NCI-H187 (cell line): ENCODE data around the gene FAM13C.
"Not testable (repeated sequence)": the region's sequence is repeated elsewhere in the genome, so short reads cannot be mapped to it uniquely, and the experiment has no call there.

ENCODE experiments used
- DNase-seq, 2 experiments: peaks; one replicate each; lab custom pipeline; 2025; lab: John Stamatoyannopoulos, UW

Gene FAM13C

DNA sequence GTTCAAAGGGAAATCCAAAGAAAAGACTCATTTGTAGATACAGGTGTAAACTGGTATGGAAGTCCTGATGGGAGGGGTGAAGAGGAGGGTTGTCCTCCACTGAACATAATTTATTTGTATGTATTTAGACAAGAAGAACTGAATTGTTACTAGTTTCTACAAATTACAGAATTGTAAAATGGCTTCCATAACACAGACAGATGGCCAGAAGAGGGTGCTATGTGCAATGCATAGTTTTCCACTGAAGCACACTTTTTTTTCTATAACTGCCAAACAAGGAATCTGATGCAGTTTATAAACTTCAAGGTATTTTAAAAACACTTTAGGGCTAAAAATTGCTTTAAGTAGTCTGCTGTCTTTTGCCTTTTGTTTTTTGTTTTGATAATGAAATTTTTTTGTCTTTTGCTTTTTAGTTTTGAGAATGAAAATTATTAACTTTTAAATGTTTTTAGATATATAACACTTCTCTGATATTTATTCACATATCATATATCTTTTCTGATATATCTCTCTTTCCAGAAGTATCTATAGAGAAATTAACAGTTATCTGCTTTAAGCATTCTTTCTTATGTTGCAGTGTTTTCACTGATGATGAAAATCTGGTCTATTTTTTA lies 127.4 kb downstream of the FAM13C start:
- DNase-seq = no peak

GRCh38 chr10:59234194-59234593 lies 128.2 kb downstream of the FAM13C start:
- DNase-seq = no peak

- DNase-seq = no peak
Observed at GRCh38 chr10:59229441-59229840, 132.9 kb downstream of the FAM13C start.

DNA sequence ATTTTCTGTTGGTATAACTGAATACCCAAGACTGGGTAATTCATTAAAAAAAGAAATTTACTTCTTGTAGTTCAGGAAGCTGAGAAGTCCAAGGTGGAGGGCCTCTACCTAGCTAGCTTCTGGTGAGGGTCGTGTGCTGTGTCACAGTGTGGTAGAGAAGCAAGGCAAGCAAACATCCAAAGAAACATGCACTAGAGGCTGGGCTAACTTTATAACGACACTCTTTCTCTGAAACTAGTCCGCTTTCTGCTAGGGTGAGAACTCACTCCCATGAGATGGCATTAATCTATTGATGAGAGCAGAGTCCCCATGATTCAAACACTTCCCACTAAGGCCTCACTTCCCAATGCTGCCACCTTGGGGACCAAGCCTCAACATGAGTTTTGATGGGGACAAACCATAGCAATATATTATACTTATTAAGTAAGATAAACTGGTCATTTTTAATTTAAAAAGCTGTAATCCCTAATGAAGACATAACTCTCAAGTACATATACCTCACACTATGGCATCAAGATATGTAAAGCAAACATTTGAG lies 135.1 kb downstream of the FAM13C start:
- no peak for DNase-seq

DNA sequence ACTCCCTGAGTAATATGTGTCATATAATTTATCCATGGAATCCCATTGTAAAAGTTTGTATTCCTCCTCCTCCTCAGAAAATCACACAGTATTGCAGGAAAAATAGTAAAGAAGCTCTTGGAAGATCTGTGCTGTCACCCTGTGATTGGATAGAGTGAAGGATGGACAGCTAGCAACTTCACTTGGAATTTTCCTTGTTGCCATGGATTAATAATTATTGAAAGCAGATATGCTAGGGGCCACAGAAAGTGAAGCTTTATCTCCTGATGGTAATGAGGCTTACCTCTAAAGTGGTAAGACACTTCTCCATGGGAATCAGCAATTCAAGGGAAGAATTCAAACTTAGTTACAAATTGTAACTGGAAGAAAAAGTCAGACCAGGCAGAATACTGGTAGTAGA lies 137.1 kb downstream of the FAM13C start:
- no peak for DNase-seq

DNA sequence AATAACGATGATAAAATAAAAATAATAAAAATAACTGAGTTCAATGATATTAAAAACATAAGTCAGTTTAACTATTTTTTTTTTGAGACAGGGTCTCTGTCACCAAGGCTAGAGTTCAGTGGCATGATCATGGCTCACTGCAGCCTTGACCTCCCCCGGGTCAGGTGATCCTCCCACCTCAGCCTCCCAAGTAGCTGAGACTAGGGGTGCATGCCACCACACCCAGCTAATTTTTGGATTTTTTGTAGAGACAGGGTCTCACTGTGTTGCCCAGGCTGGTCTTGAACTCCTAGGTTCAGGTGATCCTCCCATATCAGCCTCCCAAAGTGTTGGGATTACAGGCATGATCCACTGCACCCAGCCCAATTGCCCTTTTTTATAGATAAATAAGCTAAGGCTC lies 138.8 kb downstream of the FAM13C start:
- not testable (repeated sequence) for DNase-seq

GRCh38 chr10:59222788-59223187 lies 139.6 kb downstream of the FAM13C start:
- DNase-seq = no peak

DNA sequence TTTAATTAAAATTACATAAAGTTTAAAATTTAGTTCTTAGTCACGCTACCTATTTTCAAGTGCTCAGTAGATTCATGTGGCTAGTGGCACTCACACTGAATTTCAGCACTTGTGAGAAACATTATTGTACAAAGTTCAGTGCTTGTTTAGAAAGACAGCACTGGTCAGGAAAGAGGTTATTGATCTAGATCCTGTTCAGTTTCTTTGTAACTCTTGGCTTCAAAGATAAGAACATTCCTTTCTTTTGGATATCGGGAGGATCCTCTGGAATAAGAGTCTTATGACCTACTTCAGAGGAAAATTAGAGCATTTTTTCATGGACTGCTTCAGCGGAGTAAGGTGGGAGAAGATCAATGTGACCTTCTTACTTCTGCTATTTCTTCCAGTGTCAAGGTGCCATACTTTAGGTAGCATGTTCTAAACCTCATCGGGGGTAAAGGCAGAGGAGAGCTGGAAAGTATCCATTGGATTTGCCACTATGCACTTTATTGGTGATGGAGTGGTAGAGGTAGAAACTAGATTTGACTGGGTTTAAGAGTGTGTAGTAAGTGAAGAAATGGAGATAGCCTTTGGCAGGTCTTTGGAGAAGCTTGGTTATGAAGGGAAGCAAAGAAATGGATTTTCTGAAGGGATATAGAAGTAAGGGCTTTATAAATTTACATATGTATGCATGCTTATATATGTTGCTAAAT lies 146.0 kb downstream of the FAM13C start:
- DNase-seq = no peak

- DNase-seq = no peak
Observed at GRCh38 chr10:59214160-59214559, 148.2 kb downstream of the FAM13C start.

DNA sequence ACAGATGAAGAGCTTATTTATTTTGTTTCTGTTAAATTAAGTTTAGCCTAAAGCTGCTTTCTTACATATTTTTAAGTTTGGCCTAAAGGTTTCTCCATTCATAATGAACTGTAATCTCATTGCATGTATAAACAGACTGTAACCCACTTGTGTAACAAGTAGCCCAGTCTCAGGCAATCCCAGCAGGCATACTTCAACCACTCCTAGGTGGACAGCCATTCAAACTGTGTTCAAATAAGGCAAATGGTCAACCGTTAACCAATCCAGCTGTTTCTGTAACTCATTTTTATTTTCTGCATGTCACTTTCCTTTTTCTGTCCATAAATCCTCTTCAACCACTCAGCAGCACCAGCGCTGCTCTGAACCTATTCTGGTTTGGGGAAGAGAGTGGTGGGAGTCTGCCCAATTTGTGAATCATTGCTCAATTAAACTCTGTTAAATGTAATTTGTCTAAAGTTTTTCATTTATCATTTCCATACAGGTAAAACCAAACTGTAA lies 150.0 kb downstream of the FAM13C start:
- no peak for DNase-seq

DNA sequence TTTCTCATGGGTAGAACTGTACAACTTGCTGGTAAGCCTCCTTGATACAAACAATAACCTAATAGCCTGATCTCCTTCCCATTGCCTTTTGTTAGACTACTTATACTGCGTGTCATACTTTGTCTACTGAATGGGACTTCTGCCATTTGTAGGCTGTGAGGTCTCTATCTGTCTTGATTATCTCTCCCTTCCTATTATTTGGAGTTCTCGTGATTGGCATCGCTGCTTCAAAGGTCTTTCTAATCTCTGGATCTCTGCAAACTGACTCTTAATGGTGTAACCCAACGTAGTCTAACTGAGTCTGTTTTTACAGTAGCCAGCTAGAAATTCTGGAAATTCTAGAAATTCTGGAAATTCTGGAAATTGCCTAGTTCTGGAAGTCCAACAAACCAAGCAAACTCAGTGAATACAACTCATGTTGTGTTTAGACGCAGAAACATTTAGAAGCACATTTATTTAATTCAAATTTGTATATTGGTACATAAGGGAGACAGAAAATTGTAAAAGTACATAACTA lies 156.1 kb downstream of the FAM13C start:
- DNase-seq = no peak
